Vagina (tissue), 2 donors: Measurements from ENCODE around the gene CNTN1.

Experiments used
- CTCF ChIP-seq, 3 experiments: fragments of 450-650 bp in 2 of 3; fragments of 200-600 bp in 1 of 3; sonication (generic) in 1 of 3; IDR thresholded peaks; one replicate each; pipeline ENCODE4 v1.5.1; 2017 to 2019; ENCODE audit warnings: antibody characterized with exemption in 3 of 3, mild to moderate bottlenecking in 2 of 3, moderate library complexity in 2 of 3
- POLR2A ChIP-seq, 2 donors: fragments of 450-650 bp; IDR thresholded peaks; one replicate each; pipeline ENCODE4 v1.6.1; 2017; ENCODE audit warnings: antibody characterized with exemption in 2 of 2, mild to moderate bottlenecking in 2 of 2, moderate library complexity in 2 of 2

GRCh38 chr12:40992158-40992557 is 299.9 kb downstream of the CNTN1 start:
- no peak for TF ChIP-seq CTCF (IDR thresholded peaks at IDR 0.05)
- TF ChIP-seq POLR2A (IDR thresholded peaks at IDR 0.05), result no peak
